HG02571 (cell line): ENCODE measurements around the gene DAZ4.
"Not testable (repeated sequence)": the region's sequence is repeated elsewhere in the genome, so short reads cannot be mapped to it uniquely, and the experiment has no call there.

Source experiments
- ATAC-seq: cut with Tn5 transposase; IDR thresholded peaks from one replicate; pipeline ENCODE4 v1.9.1; 2021; ENCODE audit warnings: mild to moderate bottlenecking, moderate library complexity; ENCODE audit not compliant: unreplicated experiment

DAZ4 gene

GRCh38 chrY:24833619-24834018 lies at the start of gene DAZ4:
Gene DAZ4 (plus strand): TSS chrY:24833919. CDS start chrY:24834127, 208 bp downstream.
- ATAC-seq = not testable (repeated sequence)

- not testable (repeated sequence) for ATAC-seq
These were observed 20.4 kb upstream of the DAZ4 start, which contains the start of gene DAZ3 for GRCh38 chrY:24813293-24813692. Gene DAZ3 (minus strand): TSS chrY:24813393. CDS start chrY:24813185, 208 bp downstream.

- ATAC-seq = not testable (repeated sequence)
These were observed 11.9 kb upstream of the DAZ4 start for GRCh38 chrY:24821836-24822235.

- ATAC-seq = not testable (repeated sequence)
These were observed 9.4 kb upstream of the DAZ4 start for GRCh38 chrY:24824184-24824879.

- not testable (repeated sequence) for ATAC-seq
These were observed 8.7 kb upstream of the DAZ4 start for GRCh38 chrY:24825069-24825468.
